GM12878 (cell line): ENCODE measurements around the gene CDH4. TPM values are rescaled to one million over a fixed set of nuclear protein-coding genes. Genes with fewer than 3 reads are reported as not detected.

ENCODE experiments used
- ATAC-seq: fragments of 200-7000 bp; cut with Tn5 transposase; 3 replicates; pipeline ENCODE4 v1.9.1; 2020; ENCODE audit warnings: mild to moderate bottlenecking, moderate library complexity
- BruUV-seq: library from RNA; stranded (reverse); fragments of 400-500 nt; replicated peaks from 2 replicates; lab custom pipeline; 2021; lab: Mats Ljungman, UMichigan
- CTCF ChIA-PET: fragments of 300-600 bp; sonication (Branson Sonifier 250); formaldehyde crosslinking; extraction: SDS; loops from one replicate; lab custom pipeline; 2021; ENCODE audit warnings: inconsistent platforms; lab: Yijun Ruan, JAX
- POLR2A ChIA-PET: fragments of 350-600 bp; formaldehyde crosslinking; extraction: SDS; loops from one replicate; lab custom pipeline; 2021; ENCODE audit warnings: inconsistent platforms; lab: Charles Lee
- RAD21 ChIA-PET: fragments of 300-600 bp; sonication (Branson Sonifier 250); formaldehyde crosslinking; loops from one replicate; lab custom pipeline; 2023; ENCODE audit warnings: antibody characterized with exemption; ENCODE audit not compliant: unreplicated experiment; lab: Charles Lee
- SMC1A ChIA-PET: fragments of 300-600 bp; sonication (Branson Sonifier 250); formaldehyde crosslinking; loops from one replicate; lab custom pipeline; 2023; ENCODE audit not compliant: unreplicated experiment, uncharacterized antibody; lab: Charles Lee
- DNase-seq: peaks from one replicate; pipeline ENCODE4 v3.0.0-alpha.2; 2011; ENCODE audit warnings: low read depth, low spot score
- FAIRE-seq: peaks from 3 replicates; lab custom pipeline; 2011; peaks lifted over from hg19 to GRCh38; lab: Jason Lieb, UNC
- H2AFZ ChIP-seq: 2 replicates; pipeline ENCODE4 v1.6.0; 2011; ENCODE audit warnings: low read depth, low read length, control low read depth; ENCODE audit not compliant: control insufficient read depth
- H3K27ac ChIP-seq: 2 replicates; pipeline ENCODE4 v1.5.1; 2011; ENCODE audit warnings: control low read depth; ENCODE audit not compliant: control insufficient read depth, insufficient read depth
- H3K27me3 ChIP-seq, 2 experiments: replicated peaks in 1 of 2; 2 replicates each; pipeline versions ENCODE4 v1.6.0 to v1.6.1; 2011; ENCODE audit warnings: low read length in 1 of 2; ENCODE audit not compliant: control insufficient read depth in 2 of 2, insufficient read depth in 2 of 2
- H3K36me3 ChIP-seq, 2 experiments: 2 replicates each; pipeline ENCODE4 v1.5.1; 2011; ENCODE audit warnings: low read length in 1 of 2; ENCODE audit not compliant: control insufficient read depth in 2 of 2, insufficient read depth in 2 of 2
- H3K4me1 ChIP-seq: 2 replicates; pipeline ENCODE4 v1.6.1; 2011; ENCODE audit warnings: mild to moderate bottlenecking, low read length, moderate library complexity, mixed read lengths; ENCODE audit not compliant: control insufficient read depth, insufficient read depth
- H3K4me2 ChIP-seq: 2 replicates; pipeline ENCODE4 v1.6.0; 2011; ENCODE audit warnings: control low read depth; ENCODE audit not compliant: control insufficient read depth, insufficient read depth
- H3K4me3 ChIP-seq: fragments of 200-600 bp; sonication (generic); 2 replicates; pipeline ENCODE4 v1.5.1; 2016
- H3K79me2 ChIP-seq: 2 replicates; pipeline ENCODE4 v1.6.0; 2011; ENCODE audit warnings: low read length; ENCODE audit not compliant: control insufficient read depth, insufficient read depth
- H3K9ac ChIP-seq: 2 replicates; pipeline ENCODE4 v1.8.0; 2011; ENCODE audit warnings: low read length, control low read depth, mixed read lengths; ENCODE audit not compliant: control insufficient read depth, insufficient read depth
- H3K9me3 ChIP-seq: replicated peaks from 3 replicates; pipeline ENCODE4 v1.5.1; 2011; ENCODE audit warnings: mild to moderate bottlenecking, low read length; ENCODE audit not compliant: control insufficient read depth, insufficient read depth
- H4K20me1 ChIP-seq: 2 replicates; pipeline ENCODE4 v1.6.0; 2011; ENCODE audit not compliant: control insufficient read depth, insufficient read depth
- ATF7 ChIP-seq: fragments of 450-650 bp; IDR thresholded peaks from 2 replicates; pipeline ENCODE4 v1.6.1; 2016; ENCODE audit warnings: low read depth, mild to moderate bottlenecking
- BMI1 ChIP-seq: fragments of 450-650 bp; IDR thresholded peaks from 2 replicates; pipeline ENCODE4 v1.6.1; 2016; ENCODE audit warnings: mild to moderate bottlenecking, moderate library complexity, borderline replicate concordance
- CREB1 ChIP-seq: IDR thresholded peaks from 2 replicates; pipeline ENCODE4 v1.6.1; 2012; ENCODE audit warnings: low read depth, mild to moderate bottlenecking, inconsistent platforms
- HDGF ChIP-seq: fragments of 450-650 bp; IDR thresholded peaks from 2 replicates; pipeline ENCODE4 v1.6.1; 2016; ENCODE audit warnings: antibody characterized with exemption
- IKZF2 ChIP-seq, 2 experiments: fragments of 450-650 bp; IDR thresholded peaks; 2 replicates each; pipeline ENCODE4 v1.6.1; 2017; ENCODE audit warnings: mild to moderate bottlenecking in 2 of 2, moderate library complexity in 2 of 2
- MEF2B ChIP-seq: fragments of 450-650 bp; IDR thresholded peaks from 2 replicates; pipeline ENCODE4 v1.6.1; 2018; ENCODE audit warnings: mild to moderate bottlenecking, moderate library complexity; ENCODE audit not compliant: partially characterized antibody, poor library complexity, severe bottlenecking
- NFIC ChIP-seq: IDR thresholded peaks from 2 replicates; pipeline ENCODE4 v1.6.1; 2012; ENCODE audit warnings: low read depth, mild to moderate bottlenecking, inconsistent platforms, low read length, moderate library complexity
- NFXL1 ChIP-seq: fragments of 450-650 bp; IDR thresholded peaks from 2 replicates; pipeline ENCODE4 v1.6.1; 2017; ENCODE audit warnings: antibody characterized with exemption, mild to moderate bottlenecking, borderline replicate concordance
- RAD51 ChIP-seq: fragments of 450-650 bp; IDR thresholded peaks from 2 replicates; pipeline ENCODE4 v1.6.1; 2016; ENCODE audit warnings: moderate library complexity, mild to moderate bottlenecking, inconsistent platforms
- RELA ChIP-seq: fragments of 450-650 bp; IDR thresholded peaks from 2 replicates; pipeline ENCODE4 v1.8.0; 2014; ENCODE audit warnings: borderline replicate concordance; ENCODE audit not compliant: partially characterized antibody
- TARDBP ChIP-seq: IDR thresholded peaks from 2 replicates; pipeline ENCODE4 v1.6.1; 2016; ENCODE audit warnings: borderline replicate concordance
- ZNF217 ChIP-seq: fragments of 450-650 bp; IDR thresholded peaks from 2 replicates; pipeline ENCODE4 v1.6.1; 2017; ENCODE audit warnings: antibody characterized with exemption, mild to moderate bottlenecking
- WGBS: methylation state at CpG from one replicate; pipeline ENCODE4 v1.1.6; 2016; ENCODE audit warnings: low lambda C conversion rate; ENCODE audit not compliant: insufficient replicate concordance, insufficient coverage; ENCODE audit errors: missing lambda C conversion rate; 5-methylcytosine and 5-hydroxymethylcytosine counted together
- in situ Hi-C: fragments of 300-500 bp; cut with MboI; formaldehyde crosslinking; loops from 9 replicates; pipeline ENCODE4 v1.14.3; 2018; ENCODE audit warnings: mixed read lengths
- intact Hi-C: fragments of 100-400 bp; cut with micrococcal nuclease; formaldehyde crosslinking; loops from one replicate; pipeline ENCODE4 v1.14.2; 2022; ENCODE audit not compliant: unreplicated experiment
- polyA plus RNA-seq, 11 experiments: library from polyadenylated mRNA; depleted of rRNA in 4 of 11; unstranded in 6 of 11; stranded (reverse) in 5 of 11; fragments of >200 nt; fragmentation: Nextera tagmentation in 4 of 11; fragmentation: Illumina TruSeq in 1 of 11; extraction: Ambion mirVana in 4 of 11; extraction: Trizol in 1 of 11; gene quantifications; 1 replicate in 1 of 11; 2 replicates in 10 of 11; pipeline versions ENCODE4 v1.2.1 to v1.2.3, GENCODE V29; 2011 to 2016; ENCODE audit warnings: inconsistent platforms in 2 of 11, missing spikeins in 2 of 11, low read depth in 1 of 11
- total RNA-seq, 4 experiments: library from RNA; depleted of rRNA in 3 of 4; stranded (reverse); fragments of >200 nt in 3 of 4; fragmentation: Illumina TruSeq in 1 of 4; extraction: Trizol in 1 of 4; gene quantifications; 2 replicates each; pipeline versions ENCODE4 v1.2.1 to v1.2.3, GENCODE V29; 2013 to 2021
- TF ChIP-seq, protein P1 (sequence below): IDR thresholded peaks from 2 replicates; pipeline ENCODE4 v1.6.1; 2012; ENCODE audit warnings: improper control_type of control experiment, low read depth, low read length; ENCODE audit not compliant: insufficient replicate concordance

The CDH4 gene
- total and polyA plus RNA-seq, 10 of the 15 experiments (the other 5 are each of a cell fraction or from before 2014, with no cell fraction given) = not detected

GRCh38 chr20:61293951-61294350 is 41.9 kb downstream of the CDH4 start:
- ATAC-seq (no peak), DNase-seq (no peak), FAIRE-seq (no peak)
- SMC1A ChIA-PET = no interaction called here
- RAD21 ChIA-PET = no interaction called here
- Histone ChIP-seq H3K4me2 (no peak overlapping the region), H4K20me1 (no peaks in the 10 kb centered on the region), H3K4me1 (no peaks in the 10 kb centered on the region), H3K4me3 (no peak overlapping the region), H3K27me3 (no peaks in the 10 kb centered on the region), H2AFZ (no peak overlapping the region), H3K27ac (no peak overlapping the region), H3K9me3 (no peaks in the 10 kb centered on the region; the same call in 2 of the 3 replicates), H3K79me2 (no peaks in the 10 kb centered on the region), H3K9ac (no peak overlapping the region), H3K36me3 (no peaks in the 10 kb centered on the region)
- POLR2A ChIA-PET = no interaction called here
- no TSS peak for BruUV-seq
- CTCF ChIA-PET = no interaction called here
- in situ Hi-C loops (no loop called here), intact Hi-C loops (no loop called here)
- 26% methylated on average over 11 of the region's 12 CpGs for WGBS
- no peak for TF ChIP-seq RAD51
- TF ChIP-seq BMI1 = no peak
- no peak for TF ChIP-seq HDGF
- no peak for TF ChIP-seq RELA
- no peak for TF ChIP-seq NFIC
- no peak for TF ChIP-seq TARDBP
- TF ChIP-seq CREB1 = no peak
- no peak for TF ChIP-seq ATF7
- TF ChIP-seq MEF2B = no peak

DNA sequence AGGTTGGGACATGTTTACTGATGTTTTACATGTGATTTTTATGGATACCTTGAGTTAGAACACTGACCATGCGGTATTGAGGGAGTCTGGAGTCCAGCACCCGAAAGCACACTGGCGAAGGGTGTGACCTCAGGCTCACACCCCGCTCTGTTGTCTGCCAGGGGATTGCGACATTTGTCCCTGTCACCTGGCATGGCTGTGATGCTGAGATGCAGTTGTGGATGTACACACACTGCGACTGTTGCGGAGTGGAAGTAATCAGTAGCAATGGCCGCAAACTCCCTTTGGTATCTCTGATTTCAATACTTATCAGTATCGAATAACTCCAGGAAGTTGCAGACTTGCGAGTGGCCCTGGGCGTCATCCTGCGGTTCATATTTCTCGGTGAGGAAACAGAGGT is 43.2 kb downstream of the CDH4 start:
- no peak overlapping the region for H3K27ac ChIP-seq
- DNase-seq (no peak), FAIRE-seq (no peak), ATAC-seq (no peak)
- H3K27me3 ChIP-seq = no peaks in the 10 kb centered on the region
- H3K4me1 ChIP-seq = no peaks in the 10 kb centered on the region
- no peaks in the 10 kb centered on the region for H4K20me1 ChIP-seq
- H3K4me2 ChIP-seq = no peak overlapping the region
- H3K36me3 ChIP-seq = no peaks in the 10 kb centered on the region
- no peak overlapping the region for H2AFZ ChIP-seq
- intact Hi-C loops = no loop called here
- no TSS peak for BruUV-seq
- H3K9me3 ChIP-seq = no peaks in the 10 kb centered on the region; the same call in 2 of the 3 replicates
- ChIA-PET RAD21 (no interaction called here), CTCF (no interaction called here), SMC1A (no interaction called here), POLR2A (no interaction called here)
- 76% methylated on average over 13 of the region's 13 CpGs for WGBS
- in situ Hi-C loops = no loop called here
- H3K4me3 ChIP-seq = no peak overlapping the region
- H3K9ac ChIP-seq = no peak overlapping the region
- H3K79me2 ChIP-seq = no peaks in the 10 kb centered on the region
- TF ChIP-seq, protein P1, sequence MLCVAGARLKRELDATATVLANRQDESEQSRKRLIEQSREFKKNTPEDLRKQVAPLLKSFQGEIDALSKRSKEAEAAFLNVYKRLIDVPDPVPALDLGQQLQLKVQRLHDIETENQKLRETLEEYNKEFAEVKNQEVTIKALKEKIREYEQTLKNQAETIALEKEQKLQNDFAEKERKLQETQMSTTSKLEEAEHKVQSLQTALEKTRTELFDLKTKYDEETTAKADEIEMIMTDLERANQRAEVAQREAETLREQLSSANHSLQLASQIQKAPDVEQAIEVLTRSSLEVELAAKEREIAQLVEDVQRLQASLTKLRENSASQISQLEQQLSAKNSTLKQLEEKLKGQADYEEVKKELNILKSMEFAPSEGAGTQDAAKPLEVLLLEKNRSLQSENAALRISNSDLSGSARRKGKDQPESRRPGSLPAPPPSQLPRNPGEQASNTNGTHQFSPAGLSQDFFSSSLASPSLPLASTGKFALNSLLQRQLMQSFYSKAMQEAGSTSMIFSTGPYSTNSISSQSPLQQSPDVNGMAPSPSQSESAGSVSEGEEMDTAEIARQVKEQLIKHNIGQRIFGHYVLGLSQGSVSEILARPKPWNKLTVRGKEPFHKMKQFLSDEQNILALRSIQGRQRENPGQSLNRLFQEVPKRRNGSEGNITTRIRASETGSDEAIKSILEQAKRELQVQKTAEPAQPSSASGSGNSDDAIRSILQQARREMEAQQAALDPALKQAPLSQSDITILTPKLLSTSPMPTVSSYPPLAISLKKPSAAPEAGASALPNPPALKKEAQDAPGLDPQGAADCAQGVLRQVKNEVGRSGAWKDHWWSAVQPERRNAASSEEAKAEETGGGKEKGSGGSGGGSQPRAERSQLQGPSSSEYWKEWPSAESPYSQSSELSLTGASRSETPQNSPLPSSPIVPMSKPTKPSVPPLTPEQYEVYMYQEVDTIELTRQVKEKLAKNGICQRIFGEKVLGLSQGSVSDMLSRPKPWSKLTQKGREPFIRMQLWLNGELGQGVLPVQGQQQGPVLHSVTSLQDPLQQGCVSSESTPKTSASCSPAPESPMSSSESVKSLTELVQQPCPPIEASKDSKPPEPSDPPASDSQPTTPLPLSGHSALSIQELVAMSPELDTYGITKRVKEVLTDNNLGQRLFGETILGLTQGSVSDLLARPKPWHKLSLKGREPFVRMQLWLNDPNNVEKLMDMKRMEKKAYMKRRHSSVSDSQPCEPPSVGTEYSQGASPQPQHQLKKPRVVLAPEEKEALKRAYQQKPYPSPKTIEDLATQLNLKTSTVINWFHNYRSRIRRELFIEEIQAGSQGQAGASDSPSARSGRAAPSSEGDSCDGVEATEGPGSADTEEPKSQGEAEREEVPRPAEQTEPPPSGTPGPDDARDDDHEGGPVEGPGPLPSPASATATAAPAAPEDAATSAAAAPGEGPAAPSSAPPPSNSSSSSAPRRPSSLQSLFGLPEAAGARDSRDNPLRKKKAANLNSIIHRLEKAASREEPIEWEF = no peak
- TF ChIP-seq NFXL1 (no peak), ZNF217 (no peak), IKZF2 (IDR thresholded peaks at IDR 0.05) (no peak)
